HEK293 (cell line): ENCODE data around the gene POP7.
A peak's percentile ranks its signal among the peaks of the same experiment; 100 is the strongest.

ENCODE experiments used
- ELK4 ChIP-seq: IDR thresholded peaks from 2 replicates; pipeline ENCODE4 v1.6.1; 2011; ENCODE audit warnings: mild to moderate bottlenecking, low read depth, low read length, borderline replicate concordance
- GLIS2 ChIP-seq: fragments of 450-650 bp; formaldehyde crosslinking; IDR thresholded peaks from 2 replicates; pipeline ENCODE4 v1.5.1; 2016; ENCODE audit warnings: missing biosample characterization, missing genetic modification characterization
- HOXD13 ChIP-seq: sonication (generic); formaldehyde crosslinking; IDR thresholded peaks from 2 replicates; pipeline ENCODE4 v1.8.0; 2022; ENCODE audit warnings: missing genetic modification reagents, borderline replicate concordance
- IKZF3 ChIP-seq: fragments of 450-650 bp; IDR thresholded peaks from 2 replicates; pipeline ENCODE4 v1.5.0; 2018; ENCODE audit warnings: missing biosample characterization, mild to moderate bottlenecking, missing genetic modification characterization, moderate library complexity
- KLF7 ChIP-seq: fragments of 450-650 bp; formaldehyde crosslinking; IDR thresholded peaks from 2 replicates; pipeline ENCODE4 v1.5.1; 2016; ENCODE audit warnings: missing biosample characterization, missing genetic modification characterization, borderline replicate concordance
- PATZ1 ChIP-seq: fragments of 450-650 bp; formaldehyde crosslinking; IDR thresholded peaks from 2 replicates; pipeline ENCODE4 v1.5.1; 2016; ENCODE audit warnings: missing biosample characterization, missing genetic modification characterization
- WT1 ChIP-seq: fragments of 450-650 bp; formaldehyde crosslinking; IDR thresholded peaks from 2 replicates; pipeline ENCODE4 v1.5.1; 2016; ENCODE audit warnings: missing biosample characterization, missing genetic modification characterization
- YY1 ChIP-seq: fragments of 450-650 bp; formaldehyde crosslinking; IDR thresholded peaks from 2 replicates; pipeline ENCODE4 v1.5.1; 2018; ENCODE audit warnings: missing biosample characterization, missing genetic modification characterization
- ZBTB21 ChIP-seq: fragments of 450-650 bp; formaldehyde crosslinking; IDR thresholded peaks from 2 replicates; pipeline ENCODE4 v1.5.1; 2017; ENCODE audit warnings: missing biosample characterization, missing genetic modification characterization
- ZBTB26 ChIP-seq: fragments of 450-650 bp; formaldehyde crosslinking; optimal IDR thresholded peaks from 2 replicates; pipeline ENCODE3; 2016; ENCODE audit warnings: missing biosample characterization, mild to moderate bottlenecking, missing genetic modification characterization
- ZBTB8A ChIP-seq: fragments of 450-650 bp; formaldehyde crosslinking; IDR thresholded peaks from 2 replicates; pipeline ENCODE4 v1.5.1; 2016; ENCODE audit warnings: missing biosample characterization, missing genetic modification characterization
- ZFHX2 ChIP-seq: fragments of 450-650 bp; formaldehyde crosslinking; conservative IDR thresholded peaks from 2 replicates; pipeline ENCODE4 v1.5.1; 2016; ENCODE audit warnings: missing biosample characterization, missing genetic modification characterization
- ZIC2 ChIP-seq: fragments of 450-650 bp; formaldehyde crosslinking; IDR thresholded peaks from 2 replicates; pipeline ENCODE4 v1.5.1; 2016; ENCODE audit warnings: missing biosample characterization, missing genetic modification characterization
- ZNF148 ChIP-seq: fragments of 450-650 bp; formaldehyde crosslinking; IDR thresholded peaks from 2 replicates; pipeline ENCODE4 v1.5.0; 2017; ENCODE audit warnings: missing biosample characterization, missing genetic modification characterization, borderline replicate concordance
- ZNF202 ChIP-seq: fragments of 450-650 bp; formaldehyde crosslinking; IDR thresholded peaks from 2 replicates; pipeline ENCODE4 v1.5.1; 2016; ENCODE audit warnings: missing biosample characterization, missing genetic modification characterization, borderline replicate concordance
- ZNF214 ChIP-seq: fragments of 450-650 bp; formaldehyde crosslinking; IDR thresholded peaks from 2 replicates; pipeline ENCODE4 v1.5.1; 2017; ENCODE audit warnings: missing biosample characterization, mild to moderate bottlenecking, missing genetic modification characterization, borderline replicate concordance
- ZNF274 ChIP-seq, 2 experiments: fragments of 200-500 bp in 1 of 2; fragments of 450-650 bp in 1 of 2; sonication (Bioruptor generic) in 1 of 2; formaldehyde crosslinking in 1 of 2; IDR thresholded peaks; 2 replicates each; pipeline versions ENCODE4 v1.5.1 to v1.6.1; 2014 to 2016; ENCODE audit warnings: borderline replicate concordance in 1 of 2, inconsistent platforms in 1 of 2, low read length in 1 of 2, missing biosample characterization in 1 of 2, missing genetic modification characterization in 1 of 2
- ZNF280C ChIP-seq: fragments of 450-650 bp; formaldehyde crosslinking; IDR thresholded peaks from 2 replicates; pipeline ENCODE4 v1.5.1; 2016; ENCODE audit warnings: missing biosample characterization, missing genetic modification characterization
- ZNF324 ChIP-seq: fragments of 450-650 bp; formaldehyde crosslinking; IDR thresholded peaks from 2 replicates; pipeline ENCODE4 v1.5.1; 2016; ENCODE audit warnings: missing biosample characterization, missing genetic modification characterization
- ZNF416 ChIP-seq: fragments of 450-650 bp; formaldehyde crosslinking; IDR thresholded peaks from 2 replicates; pipeline ENCODE4 v1.5.1; 2016; ENCODE audit warnings: missing biosample characterization, missing genetic modification characterization
- ZNF530 ChIP-seq: fragments of 450-650 bp; formaldehyde crosslinking; IDR thresholded peaks from 2 replicates; pipeline ENCODE4 v1.5.1; 2016; ENCODE audit warnings: low read depth, missing biosample characterization, missing genetic modification characterization
- ZNF549 ChIP-seq: fragments of 450-650 bp; IDR thresholded peaks from 2 replicates; pipeline ENCODE4 v1.5.1; 2018; ENCODE audit warnings: missing biosample characterization, missing genetic modification characterization, mild to moderate bottlenecking, inconsistent platforms, moderate library complexity
- ZNF558 ChIP-seq: fragments of 450-650 bp; formaldehyde crosslinking; IDR thresholded peaks from 2 replicates; pipeline ENCODE4 v1.5.1; 2016; ENCODE audit warnings: missing biosample characterization, missing genetic modification characterization
- ZNF610 ChIP-seq: fragments of 450-650 bp; formaldehyde crosslinking; IDR thresholded peaks from 2 replicates; pipeline ENCODE4 v1.5.1; 2016; ENCODE audit warnings: missing biosample characterization, missing genetic modification characterization, borderline replicate concordance
- ZNF692 ChIP-seq: fragments of 450-650 bp; formaldehyde crosslinking; IDR thresholded peaks from 2 replicates; pipeline ENCODE4 v1.5.1; 2016; ENCODE audit warnings: missing biosample characterization, missing genetic modification characterization
- ZNF791 ChIP-seq: fragments of 450-650 bp; formaldehyde crosslinking; IDR thresholded peaks from 2 replicates; pipeline ENCODE4 v1.5.1; 2016; ENCODE audit warnings: missing biosample characterization, missing genetic modification characterization
- ZSCAN18 ChIP-seq: fragments of 450-650 bp; formaldehyde crosslinking; IDR thresholded peaks from 2 replicates; pipeline ENCODE4 v1.5.1; 2016; ENCODE audit warnings: missing biosample characterization, missing genetic modification characterization

Gene POP7

GRCh38 chr7:100694098-100694745 lies 11.7 kb upstream of the POP7 start, which contains the start of gene GIGYF1 (continued):
- TF ChIP-seq ZFHX2 (tag by site-specific recombination) (0 out of 2 replicates have a peak, but pooled peaks have one; percentile 10), ZBTB8A (tag by site-specific recombination) (peak; percentile 35; the same call in 1 of the 2 replicates), ZNF549 (no peak), ZNF148 (tag by site-specific recombination) (no peak), GLIS2 (tag by site-specific recombination) (peak; percentile 68; the same call in 1 of the 2 replicates), ZBTB26 (tag by site-specific recombination) (peak; percentile 63), PATZ1 (tag by site-specific recombination) (peak; percentile 76), ZNF274 (IDR thresholded peaks at IDR 0.05; ENCODE audit: low read length) (no peak), ZNF274 (tag by site-specific recombination; IDR thresholded peaks at IDR 0.05; ENCODE audit: borderline replicate concordance) (no peak), KLF7 (tag by site-specific recombination) (no peak), ZNF692 (peak; percentile 55), ZIC2 (no peak), ZNF214 (tag by site-specific recombination) (no peak), YY1 (tag by site-specific recombination) (no peak), HOXD13 (CRISPR knock-in tag) (no peak), ZNF416 (tag by site-specific recombination) (no peak), ZBTB21 (tag by site-specific recombination) (no peak), IKZF3 (0 out of 2 replicates have a peak, but pooled peaks have one; percentile 28), ZNF558 (tag by site-specific recombination) (no peak), ZNF791 (no peak), ZNF530 (tag by site-specific recombination) (no peak), ELK4 (no peak), WT1 (tag by site-specific recombination) (no peak), ZSCAN18 (no peak), ZNF324 (tag by site-specific recombination) (no peak), ZNF202 (tag by site-specific recombination) (no peak), ZNF610 (tag by site-specific recombination) (no peak), ZNF280C (tag by site-specific recombination) (no peak)
